ENCODE results near the gene DAAM2.

Gene DAAM2

GRCh38 chr6:39787322-39787721, 4.9 kb upstream of the DAAM2 start:
- Histone ChIP-seq H4K91ac (ENCODE audit: low read depth, low read length, poor library complexity) (no peak overlapping the region), H4K8ac (ENCODE audit: low read depth, low read length) (no peak overlapping the region), H2BK120ac (ENCODE audit: low read depth, low read length) (no peak overlapping the region), H3K4me3 (ENCODE audit: low read length in 2 of 2) (peak overlapping the region in 1 of 2 donors; percentile 36), H3K18ac (ENCODE audit: low read length) (peak overlapping the region; percentile 16), H3K9ac (ENCODE audit: low read depth, low read length, poor library complexity) (no peak overlapping the region), H2BK15ac (ENCODE audit: low read length) (no peak overlapping the region), H2BK12ac (ENCODE audit: low read length) (no peak overlapping the region), H2AK5ac (ENCODE audit: low read depth, low read length) (no peak overlapping the region), H3K27ac (replicated peaks; ENCODE audit: low read length) (no peak overlapping the region), H3K9me3 (replicated peaks in 1 of 2; ENCODE audit: control insufficient read depth in 2 of 2, insufficient read depth in 1 of 2, low read depth in 1 of 2, low read length in 2 of 2) (peaks cover 0 to 1% of the 10 kb centered on the region in 2 donors), H3K4me1 (ENCODE audit: control insufficient read depth in 2 of 2, insufficient read depth in 1 of 2, low read depth in 1 of 2, low read length in 2 of 2) (peaks cover 0 to 2% of the 10 kb centered on the region in 2 donors), H3K23ac (ENCODE audit: low read depth, low read length, poor library complexity) (peak overlapping the region; percentile 61), H3K27me3 (ENCODE audit: control insufficient read depth in 3 of 3, insufficient read depth in 3 of 3, low read depth in 1 of 3, low read length in 3 of 3) (peaks cover 0 to 19% (median 0%) of the 10 kb centered on the region in 3 experiments), H3K36me3 (replicated peaks in 1 of 2; ENCODE audit: control insufficient read depth in 2 of 2, insufficient read depth in 2 of 2, low read length in 2 of 2) (no peaks in the 10 kb centered on the region), H3K79me1 (ENCODE audit: low read depth, low read length) (no peaks in the 10 kb centered on the region), H3K4ac (ENCODE audit: low read length) (no peak overlapping the region), H3K4me2 (ENCODE audit: insufficient read depth, low read length, poor library complexity, severe bottlenecking) (no peak overlapping the region), H3K14ac (ENCODE audit: low read length) (no peak overlapping the region), H2BK5ac (ENCODE audit: low read length) (no peak overlapping the region), H2AFZ (ENCODE audit: low read length) (no peak overlapping the region)
- no peak for DNase-seq (ENCODE audit: low spot score)
- WGBS, 2 donors (ENCODE audit: extremely low coverage in 2 of 2, insufficient read length in 2 of 2, insufficient replicate concordance in 1 of 2): no CpG with 5 or more reads among the region's 8 CpGs

- Histone ChIP-seq H3K27ac (replicated peaks; ENCODE audit: low read length) (no peak overlapping the region), H3K9ac (ENCODE audit: low read depth, low read length, poor library complexity) (no peak overlapping the region), H3K4me3 (ENCODE audit: low read length in 2 of 2) (no peak overlapping the region)
These were observed 1.4 kb upstream of the DAAM2 start for GRCh38 chr6:39790772-39791171.

GRCh38 chr6:39791311-39791710, 865 bp upstream of the DAAM2 start:
- whole genome bisulfite sequencing, 2 donors (ENCODE audit: extremely low coverage in 2 of 2, insufficient read length in 2 of 2, insufficient replicate concordance in 1 of 2): no CpG with 5 or more reads among the region's 1 CpG
- no peak overlapping the region for H3K14ac ChIP-seq (ENCODE audit: low read length)

More at GRCh38 chr6:39790772-39791171, 1.4 kb upstream of the DAAM2 start:
- no peak overlapping the region for H2BK12ac ChIP-seq (ENCODE audit: low read length)
- no peaks in the 10 kb centered on the region for H3K79me1 ChIP-seq (ENCODE audit: low read depth, low read length)
- no CpG with 5 or more reads among the region's 5 CpGs for WGBS, 2 donors (ENCODE audit: extremely low coverage in 2 of 2, insufficient read length in 2 of 2, insufficient replicate concordance in 1 of 2)
- H2BK5ac ChIP-seq (ENCODE audit: low read length): no peak overlapping the region
- H3K14ac ChIP-seq (ENCODE audit: low read length): no peak overlapping the region
- H3K18ac ChIP-seq (ENCODE audit: low read length): no peak overlapping the region
- H4K91ac ChIP-seq (ENCODE audit: low read depth, low read length, poor library complexity): no peak overlapping the region
- H3K23ac ChIP-seq (ENCODE audit: low read depth, low read length, poor library complexity): no peak overlapping the region
- H3K9me3 ChIP-seq (replicated peaks in 1 of 2; ENCODE audit: control insufficient read depth in 2 of 2, insufficient read depth in 1 of 2, low read depth in 1 of 2, low read length in 2 of 2): no peaks in the 10 kb centered on the region
- no peak overlapping the region for H2BK120ac ChIP-seq (ENCODE audit: low read depth, low read length)
- no peak for DNase-seq (ENCODE audit: low spot score)
- no peak overlapping the region for H3K4ac ChIP-seq (ENCODE audit: low read length)
- H3K27me3 ChIP-seq (ENCODE audit: control insufficient read depth in 3 of 3, insufficient read depth in 3 of 3, low read depth in 1 of 3, low read length in 3 of 3): peaks cover 0 to 49% (median 5%) of the 10 kb centered on the region in 3 experiments
- H2AFZ ChIP-seq (ENCODE audit: low read length): no peak overlapping the region
- H4K8ac ChIP-seq (ENCODE audit: low read depth, low read length): no peak overlapping the region
- H3K4me1 ChIP-seq (ENCODE audit: control insufficient read depth in 2 of 2, insufficient read depth in 1 of 2, low read depth in 1 of 2, low read length in 2 of 2): peaks cover 0 to 4% of the 10 kb centered on the region in 2 donors
- H2AK5ac ChIP-seq (ENCODE audit: low read depth, low read length): no peak overlapping the region
- H3K36me3 ChIP-seq (replicated peaks in 1 of 2; ENCODE audit: control insufficient read depth in 2 of 2, insufficient read depth in 2 of 2, low read length in 2 of 2): no peaks in the 10 kb centered on the region
- H2BK15ac ChIP-seq (ENCODE audit: low read length): no peak overlapping the region
- no peak overlapping the region for H3K4me2 ChIP-seq (ENCODE audit: insufficient read depth, low read length, poor library complexity, severe bottlenecking)

GRCh38 chr6:39792540-39793450, 619 bp downstream of the DAAM2 start:
- WGBS, 2 donors (ENCODE audit: extremely low coverage in 2 of 2, insufficient read length in 2 of 2, insufficient replicate concordance in 1 of 2): no CpG with 5 or more reads among the region's 29 CpGs
- no peak overlapping the region for H4K91ac ChIP-seq (ENCODE audit: low read depth, low read length, poor library complexity)
- peak overlapping the region; percentile 63 for H3K9ac ChIP-seq (ENCODE audit: low read depth, low read length, poor library complexity)
- H3K18ac ChIP-seq (ENCODE audit: low read length): peak overlapping the region; percentile 92
- no peak overlapping the region for H3K4ac ChIP-seq (ENCODE audit: low read length)
- no peak overlapping the region for H2BK12ac ChIP-seq (ENCODE audit: low read length)
- H2AFZ ChIP-seq (ENCODE audit: low read length): peak overlapping the region; percentile 94
- no peak overlapping the region for H2BK15ac ChIP-seq (ENCODE audit: low read length)
- DNase-seq (ENCODE audit: low spot score): no peak
- peak overlapping the region; percentile 14 for H3K14ac ChIP-seq (ENCODE audit: low read length)
- H2BK120ac ChIP-seq (ENCODE audit: low read depth, low read length): peak overlapping the region; percentile 62
- H3K27me3 ChIP-seq (ENCODE audit: control insufficient read depth in 3 of 3, insufficient read depth in 3 of 3, low read depth in 1 of 3, low read length in 3 of 3): peaks cover 0 to 49% (median 5%) of the 10 kb centered on the region in 3 experiments
- H2AK5ac ChIP-seq (ENCODE audit: low read depth, low read length): no peak overlapping the region
- peaks cover 0 to 4% of the 10 kb centered on the region in 2 donors for H3K4me1 ChIP-seq (ENCODE audit: control insufficient read depth in 2 of 2, insufficient read depth in 1 of 2, low read depth in 1 of 2, low read length in 2 of 2)
- peak overlapping the region; percentile 84 for H3K4me2 ChIP-seq (ENCODE audit: insufficient read depth, low read length, poor library complexity, severe bottlenecking)
- no peak overlapping the region for H4K8ac ChIP-seq (ENCODE audit: low read depth, low read length)
- H3K9me3 ChIP-seq (replicated peaks in 1 of 2; ENCODE audit: control insufficient read depth in 2 of 2, insufficient read depth in 1 of 2, low read depth in 1 of 2, low read length in 2 of 2): no peaks in the 10 kb centered on the region
- no peaks in the 10 kb centered on the region for H3K79me1 ChIP-seq (ENCODE audit: low read depth, low read length)
- H3K27ac ChIP-seq (replicated peaks; ENCODE audit: low read length): no peak overlapping the region
- peak overlapping the region; percentile 28 to 79 for H3K4me3 ChIP-seq (ENCODE audit: low read length in 2 of 2)
- no peaks in the 10 kb centered on the region for H3K36me3 ChIP-seq (replicated peaks in 1 of 2; ENCODE audit: control insufficient read depth in 2 of 2, insufficient read depth in 2 of 2, low read length in 2 of 2)
- no peak overlapping the region for H3K23ac ChIP-seq (ENCODE audit: low read depth, low read length, poor library complexity)
- H2BK5ac ChIP-seq (ENCODE audit: low read length): no peak overlapping the region

More at GRCh38 chr6:39791311-39791710, 865 bp upstream of the DAAM2 start:
- Histone ChIP-seq H3K4me3 (ENCODE audit: low read length in 2 of 2) (no peak overlapping the region), H3K23ac (ENCODE audit: low read depth, low read length, poor library complexity) (no peak overlapping the region), H2BK120ac (ENCODE audit: low read depth, low read length) (no peak overlapping the region), H2AK5ac (ENCODE audit: low read depth, low read length) (no peak overlapping the region), H3K27me3 (ENCODE audit: control insufficient read depth in 3 of 3, insufficient read depth in 3 of 3, low read depth in 1 of 3, low read length in 3 of 3) (peaks cover 0 to 49% (median 5%) of the 10 kb centered on the region in 3 experiments), H4K8ac (ENCODE audit: low read depth, low read length) (no peak overlapping the region), H3K9me3 (replicated peaks in 1 of 2; ENCODE audit: control insufficient read depth in 2 of 2, insufficient read depth in 1 of 2, low read depth in 1 of 2, low read length in 2 of 2) (no peaks in the 10 kb centered on the region), H3K27ac (replicated peaks; ENCODE audit: low read length) (no peak overlapping the region), H3K18ac (ENCODE audit: low read length) (no peak overlapping the region), H3K79me1 (ENCODE audit: low read depth, low read length) (no peaks in the 10 kb centered on the region), H2BK15ac (ENCODE audit: low read length) (no peak overlapping the region), H2BK5ac (ENCODE audit: low read length) (no peak overlapping the region), H3K4me2 (ENCODE audit: insufficient read depth, low read length, poor library complexity, severe bottlenecking) (no peak overlapping the region), H4K91ac (ENCODE audit: low read depth, low read length, poor library complexity) (no peak overlapping the region), H3K36me3 (replicated peaks in 1 of 2; ENCODE audit: control insufficient read depth in 2 of 2, insufficient read depth in 2 of 2, low read length in 2 of 2) (no peaks in the 10 kb centered on the region), H3K4ac (ENCODE audit: low read length) (no peak overlapping the region), H3K9ac (ENCODE audit: low read depth, low read length, poor library complexity) (no peak overlapping the region), H3K4me1 (ENCODE audit: control insufficient read depth in 2 of 2, insufficient read depth in 1 of 2, low read depth in 1 of 2, low read length in 2 of 2) (peaks cover 0 to 4% of the 10 kb centered on the region in 2 donors), H2BK12ac (ENCODE audit: low read length) (no peak overlapping the region), H2AFZ (ENCODE audit: low read length) (no peak overlapping the region)
- no peak for DNase-seq (ENCODE audit: low spot score)

All from neuronal stem cell (in vitro differentiated cells).